ENCODE data around the gene AVPR2.

GRCh38 chrX:153919281-153919680 lies 14.8 kb downstream of the AVPR2 start:
- TF ChIP-seq EZH2 (IDR thresholded peaks at IDR 0.05; ENCODE audit: low read length, missing control alignments) (no peak), CTCF (conservative IDR thresholded peaks at IDR 0.05 in 1 of 2, IDR thresholded peaks at IDR 0.05 in 1 of 2; ENCODE audit: low read depth in 1 of 2, low read length in 2 of 2) (no peak)

Measured in fibroblast of lung (primary cell).